GM12878 (cell line): ENCODE data around the gene MYT1. TPM values are rescaled to one million over a fixed set of nuclear protein-coding genes. Genes with fewer than 3 reads are reported as not detected.

Source experiments
- ATAC-seq: fragments of 200-7000 bp; cut with Tn5 transposase; 3 replicates; pipeline ENCODE4 v1.9.1; 2020; ENCODE audit warnings: mild to moderate bottlenecking, moderate library complexity
- BruUV-seq: library from RNA; stranded (reverse); fragments of 400-500 nt; replicated peaks from 2 replicates; lab custom pipeline; 2021; lab: Mats Ljungman, UMichigan
- CTCF ChIA-PET: fragments of 300-600 bp; sonication (Branson Sonifier 250); formaldehyde crosslinking; extraction: SDS; loops from one replicate; lab custom pipeline; 2021; ENCODE audit warnings: inconsistent platforms; lab: Yijun Ruan, JAX
- POLR2A ChIA-PET: fragments of 350-600 bp; formaldehyde crosslinking; extraction: SDS; loops from one replicate; lab custom pipeline; 2021; ENCODE audit warnings: inconsistent platforms; lab: Charles Lee
- RAD21 ChIA-PET: fragments of 300-600 bp; sonication (Branson Sonifier 250); formaldehyde crosslinking; loops from one replicate; lab custom pipeline; 2023; ENCODE audit warnings: antibody characterized with exemption; ENCODE audit not compliant: unreplicated experiment; lab: Charles Lee
- SMC1A ChIA-PET: fragments of 300-600 bp; sonication (Branson Sonifier 250); formaldehyde crosslinking; loops from one replicate; lab custom pipeline; 2023; ENCODE audit not compliant: unreplicated experiment, uncharacterized antibody; lab: Charles Lee
- DNase-seq: peaks from one replicate; pipeline ENCODE4 v3.0.0-alpha.2; 2011; ENCODE audit warnings: low read depth, low spot score
- FAIRE-seq: peaks from 3 replicates; lab custom pipeline; 2011; peaks lifted over from hg19 to GRCh38; lab: Jason Lieb, UNC
- H2AFZ ChIP-seq: 2 replicates; pipeline ENCODE4 v1.6.0; 2011; ENCODE audit warnings: low read depth, low read length, control low read depth; ENCODE audit not compliant: control insufficient read depth
- H3K27ac ChIP-seq: 2 replicates; pipeline ENCODE4 v1.5.1; 2011; ENCODE audit warnings: control low read depth; ENCODE audit not compliant: control insufficient read depth, insufficient read depth
- H3K27me3 ChIP-seq, 2 experiments: replicated peaks in 1 of 2; 2 replicates each; pipeline versions ENCODE4 v1.6.0 to v1.6.1; 2011; ENCODE audit warnings: low read length in 1 of 2; ENCODE audit not compliant: control insufficient read depth in 2 of 2, insufficient read depth in 2 of 2
- H3K36me3 ChIP-seq, 2 experiments: 2 replicates each; pipeline ENCODE4 v1.5.1; 2011; ENCODE audit warnings: low read length in 1 of 2; ENCODE audit not compliant: control insufficient read depth in 2 of 2, insufficient read depth in 2 of 2
- H3K4me1 ChIP-seq: 2 replicates; pipeline ENCODE4 v1.6.1; 2011; ENCODE audit warnings: mild to moderate bottlenecking, low read length, moderate library complexity, mixed read lengths; ENCODE audit not compliant: control insufficient read depth, insufficient read depth
- H3K4me2 ChIP-seq: 2 replicates; pipeline ENCODE4 v1.6.0; 2011; ENCODE audit warnings: control low read depth; ENCODE audit not compliant: control insufficient read depth, insufficient read depth
- H3K4me3 ChIP-seq: fragments of 200-600 bp; sonication (generic); 2 replicates; pipeline ENCODE4 v1.5.1; 2016
- H3K79me2 ChIP-seq: 2 replicates; pipeline ENCODE4 v1.6.0; 2011; ENCODE audit warnings: low read length; ENCODE audit not compliant: control insufficient read depth, insufficient read depth
- H3K9ac ChIP-seq: 2 replicates; pipeline ENCODE4 v1.8.0; 2011; ENCODE audit warnings: low read length, control low read depth, mixed read lengths; ENCODE audit not compliant: control insufficient read depth, insufficient read depth
- H3K9me3 ChIP-seq: replicated peaks from 3 replicates; pipeline ENCODE4 v1.5.1; 2011; ENCODE audit warnings: mild to moderate bottlenecking, low read length; ENCODE audit not compliant: control insufficient read depth, insufficient read depth
- H4K20me1 ChIP-seq: 2 replicates; pipeline ENCODE4 v1.6.0; 2011; ENCODE audit not compliant: control insufficient read depth, insufficient read depth
- BACH1 ChIP-seq: fragments of 450-650 bp; IDR thresholded peaks from 2 replicates; pipeline ENCODE4 v1.6.1; 2017; ENCODE audit warnings: mild to moderate bottlenecking, borderline replicate concordance
- BMI1 ChIP-seq: fragments of 450-650 bp; IDR thresholded peaks from 2 replicates; pipeline ENCODE4 v1.6.1; 2016; ENCODE audit warnings: mild to moderate bottlenecking, moderate library complexity, borderline replicate concordance
- CBFB ChIP-seq: IDR thresholded peaks from 2 replicates; pipeline ENCODE4 v1.6.1; 2016; ENCODE audit warnings: antibody characterized with exemption, low read depth
- EZH2 ChIP-seq: IDR thresholded peaks from 2 replicates; pipeline ENCODE4 v1.6.1; 2012; ENCODE audit warnings: low read depth, mild to moderate bottlenecking, control low read depth, inconsistent platforms, low read length, borderline replicate concordance; ENCODE audit not compliant: control insufficient read depth
- IKZF1 ChIP-seq: fragments of 450-650 bp; conservative IDR thresholded peaks from 2 replicates; pipeline ENCODE4 v1.6.1; 2017; ENCODE audit warnings: antibody characterized with exemption, mild to moderate bottlenecking
- MYB ChIP-seq: fragments of 150-350 bp; IDR thresholded peaks from 2 replicates; pipeline ENCODE4 v1.6.1; 2014; ENCODE audit warnings: mild to moderate bottlenecking, low read depth, low read length, borderline replicate concordance
- NFYA ChIP-seq: IDR thresholded peaks from 2 replicates; pipeline ENCODE4 v1.6.1; 2011; ENCODE audit warnings: low read depth, mild to moderate bottlenecking, low read length, improper control_type of control experiment, borderline replicate concordance
- PML ChIP-seq: IDR thresholded peaks from 2 replicates; pipeline ENCODE4 v1.6.1; 2012; ENCODE audit warnings: low read length, inconsistent platforms
- POLR2AphosphoS2 ChIP-seq: IDR thresholded peaks from 2 replicates; pipeline ENCODE4 v1.6.1; 2011; ENCODE audit warnings: low read depth, mild to moderate bottlenecking, low read length, improper control_type of control experiment, moderate library complexity
- PRDM15 ChIP-seq: fragments of 450-650 bp; formaldehyde crosslinking; IDR thresholded peaks from 2 replicates; pipeline ENCODE4 v1.4.0; 2020; ENCODE audit warnings: mild to moderate bottlenecking, moderate library complexity
- RBBP5 ChIP-seq: fragments of 200-600 bp; sonication (generic); conservative IDR thresholded peaks from 2 replicates; pipeline ENCODE4 v1.6.1; 2016
- RFX5 ChIP-seq: IDR thresholded peaks from 2 replicates; pipeline ENCODE4 v1.6.1; 2011; ENCODE audit warnings: low read depth, low read length, improper control_type of control experiment
- SMAD5 ChIP-seq: IDR thresholded peaks from 2 replicates; pipeline ENCODE4 v1.6.1; 2016; ENCODE audit warnings: antibody characterized with exemption, low read depth
- STAT1 ChIP-seq: fragments of 450-650 bp; conservative IDR thresholded peaks from 2 replicates; pipeline ENCODE4 v1.6.1; 2014; ENCODE audit warnings: antibody characterized with exemption, mild to moderate bottlenecking
- SUPT20H ChIP-seq: IDR thresholded peaks from 2 replicates; pipeline ENCODE4 v1.6.1; 2011; ENCODE audit warnings: low read depth, mild to moderate bottlenecking, low read length, moderate library complexity, borderline replicate concordance; ENCODE audit not compliant: control insufficient read depth
- SUZ12 ChIP-seq: fragments of 200-600 bp; sonication (generic); IDR thresholded peaks from one replicate; pipeline ENCODE4 v1.6.1; 2018; ENCODE audit warnings: antibody characterized with exemption, mild to moderate bottlenecking; ENCODE audit not compliant: unreplicated experiment
- TAF1 ChIP-seq: IDR thresholded peaks from 2 replicates; pipeline ENCODE4 v1.6.1; 2011; ENCODE audit warnings: mild to moderate bottlenecking, low read depth, low read length, borderline replicate concordance
- WGBS: methylation state at CpG from one replicate; pipeline ENCODE4 v1.1.6; 2016; ENCODE audit warnings: low lambda C conversion rate; ENCODE audit not compliant: insufficient replicate concordance, insufficient coverage; ENCODE audit errors: missing lambda C conversion rate; 5-methylcytosine and 5-hydroxymethylcytosine counted together
- in situ Hi-C: fragments of 300-500 bp; cut with MboI; formaldehyde crosslinking; loops from 9 replicates; pipeline ENCODE4 v1.14.3; 2018; ENCODE audit warnings: mixed read lengths
- intact Hi-C: fragments of 100-400 bp; cut with micrococcal nuclease; formaldehyde crosslinking; loops from one replicate; pipeline ENCODE4 v1.14.2; 2022; ENCODE audit not compliant: unreplicated experiment
- polyA plus RNA-seq, 11 experiments: library from polyadenylated mRNA; depleted of rRNA in 4 of 11; unstranded in 6 of 11; stranded (reverse) in 5 of 11; fragments of >200 nt; fragmentation: Nextera tagmentation in 4 of 11; fragmentation: Illumina TruSeq in 1 of 11; extraction: Ambion mirVana in 4 of 11; extraction: Trizol in 1 of 11; gene quantifications; 1 replicate in 1 of 11; 2 replicates in 10 of 11; pipeline versions ENCODE4 v1.2.1 to v1.2.3, GENCODE V29; 2011 to 2016; ENCODE audit warnings: inconsistent platforms in 2 of 11, missing spikeins in 2 of 11, low read depth in 1 of 11
- total RNA-seq, 4 experiments: library from RNA; depleted of rRNA in 3 of 4; stranded (reverse); fragments of >200 nt in 3 of 4; fragmentation: Illumina TruSeq in 1 of 4; extraction: Trizol in 1 of 4; gene quantifications; 2 replicates each; pipeline versions ENCODE4 v1.2.1 to v1.2.3, GENCODE V29; 2013 to 2021

Gene MYT1
- total and polyA plus RNA-seq, 10 of the 15 experiments (the other 5 are each of a cell fraction or from before 2014, with no cell fraction given), result 0.01 to 0.10 TPM; not detected in 8

GRCh38 chr20:64238115-64238825, 74.0 kb downstream of the MYT1 start (continued):
- no peak for TF ChIP-seq NFYA
- TF ChIP-seq SUZ12, result no peak

- DNase-seq (peak; percentile 36), ATAC-seq (peak; percentile 96), FAIRE-seq (no peak)
- ChIA-PET CTCF (interaction anchor here (1.6 to 3.6 kb wide), 6 partner anchors 8 to 45 kb away, joined by 3 to 20 read pairs (median 10); partner anchors contain the start of gene PCMTD2), POLR2A (no interaction called here), SMC1A (interaction anchor here (1.4 kb wide), 1 partner anchor 10 kb away, joined by 4 read pairs; no protein-coding TSS in a partner anchor), RAD21 (interaction anchor here (1.2 to 1.8 kb wide), 2 partner anchors 13 to 16 kb away, joined by 3 to 6 read pairs; partner anchors contain the start of gene PCMTD2)
- in situ Hi-C loops (no loop called here), intact Hi-C loops (no loop called here)
- no peaks in the 10 kb centered on the region for H3K36me3 ChIP-seq
- H3K9me3 ChIP-seq, result no peaks in the 10 kb centered on the region
- no peak overlapping the region for H3K9ac ChIP-seq
- BruUV-seq, result no TSS peak
- H3K4me1 ChIP-seq, result peaks cover 12% of the 10 kb centered on the region
- H3K79me2 ChIP-seq, result no peaks in the 10 kb centered on the region
- peak overlapping the region; percentile 90 for H2AFZ ChIP-seq
- no peak overlapping the region for H3K4me3 ChIP-seq
- WGBS, result 14% methylated on average over 7 of the region's 7 CpGs
- H3K27me3 ChIP-seq, result 0 out of 4 replicates have a peak, but pooled peaks cover 0 to 3% of the 10 kb centered on the region in 2 experiments
- H3K27ac ChIP-seq, result peak overlapping the region; percentile 40
- H3K4me2 ChIP-seq, result no peak overlapping the region
- H4K20me1 ChIP-seq, result no peaks in the 10 kb centered on the region
- TF ChIP-seq RFX5 (no peak), POLR2AphosphoS2 (no peak), PML (no peak), MYB (no peak), CBFB (no peak), SUPT20H (no peak), RBBP5 (no peak), PRDM15 (CRISPR knock-in tag) (no peak), SMAD5 (no peak), TAF1 (no peak), BACH1 (no peak), STAT1 (no peak), IKZF1 (peak; percentile 64), EZH2 (no peak), BMI1 (no peak)
These were observed 74.7 kb downstream of the MYT1 start for GRCh38 chr20:64238851-64239387.
